LoVo (cell line): ENCODE results near the gene BABAM1.

Experiments
- DNase-seq: peaks from one replicate; pipeline ENCODE4 v3.0.0-alpha.2; 2016; ENCODE audit warnings: low spot score

Gene BABAM1

GRCh38 chr19:17324357-17325114, 57.3 kb downstream of the BABAM1 start:
- DNase-seq = no peak

DNA sequence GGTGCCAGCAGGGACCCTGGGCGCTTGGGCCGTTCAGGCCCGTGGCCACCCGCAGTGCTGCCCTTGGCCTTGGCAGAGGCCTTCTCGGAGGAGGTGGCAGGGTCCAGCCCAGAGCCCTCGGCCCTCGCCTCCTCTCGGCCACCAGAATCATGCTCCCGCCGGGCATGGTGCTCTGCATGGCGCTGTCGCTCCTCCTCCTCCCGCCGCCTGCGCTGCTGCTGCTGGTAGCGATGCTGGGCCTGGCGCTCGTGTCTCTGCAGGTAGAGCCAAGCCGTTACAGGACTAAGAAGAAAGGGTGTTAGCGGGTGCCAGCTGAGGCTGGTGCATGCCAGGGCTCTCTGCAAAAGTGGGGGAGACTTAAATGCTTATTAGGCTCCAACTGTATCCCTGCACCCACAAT, 57.9 kb downstream of the BABAM1 start:
- DNase-seq = no peak

- no peak for DNase-seq
Observed at GRCh38 chr19:17325881-17326594, 58.8 kb downstream of the BABAM1 start.

- no peak for DNase-seq
Observed at GRCh38 chr19:17326595-17326966, 59.3 kb downstream of the BABAM1 start.

DNA sequence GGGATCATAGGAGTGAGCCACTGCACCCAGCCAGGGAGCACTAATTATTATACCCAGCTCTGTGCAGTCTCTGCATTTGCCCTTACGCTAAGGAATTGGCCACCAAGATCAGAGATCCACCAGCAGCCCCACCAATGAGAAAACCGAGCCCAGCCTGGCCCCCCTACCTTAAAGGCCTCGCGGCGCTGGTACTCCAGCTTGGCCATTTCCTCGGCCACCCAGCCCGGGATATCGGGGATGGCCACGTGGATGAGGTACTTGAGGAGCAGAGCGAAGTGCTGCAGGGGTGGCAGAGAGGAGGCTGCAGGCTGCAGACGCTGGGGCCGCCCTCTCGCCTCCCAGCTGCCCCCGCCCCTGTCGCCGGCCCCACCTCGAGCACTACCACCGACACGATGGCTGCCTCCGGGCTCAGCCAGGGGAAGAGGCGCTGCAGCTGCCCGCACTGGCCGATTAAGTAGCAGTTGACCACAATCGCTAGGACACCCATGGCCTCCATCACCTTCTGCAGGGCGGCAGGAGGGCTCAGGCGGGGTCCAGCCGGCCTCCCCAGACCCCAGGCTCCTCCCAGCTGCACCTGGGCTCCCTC, 59.9 kb downstream of the BABAM1 start:
- DNase-seq = no peak

DNA sequence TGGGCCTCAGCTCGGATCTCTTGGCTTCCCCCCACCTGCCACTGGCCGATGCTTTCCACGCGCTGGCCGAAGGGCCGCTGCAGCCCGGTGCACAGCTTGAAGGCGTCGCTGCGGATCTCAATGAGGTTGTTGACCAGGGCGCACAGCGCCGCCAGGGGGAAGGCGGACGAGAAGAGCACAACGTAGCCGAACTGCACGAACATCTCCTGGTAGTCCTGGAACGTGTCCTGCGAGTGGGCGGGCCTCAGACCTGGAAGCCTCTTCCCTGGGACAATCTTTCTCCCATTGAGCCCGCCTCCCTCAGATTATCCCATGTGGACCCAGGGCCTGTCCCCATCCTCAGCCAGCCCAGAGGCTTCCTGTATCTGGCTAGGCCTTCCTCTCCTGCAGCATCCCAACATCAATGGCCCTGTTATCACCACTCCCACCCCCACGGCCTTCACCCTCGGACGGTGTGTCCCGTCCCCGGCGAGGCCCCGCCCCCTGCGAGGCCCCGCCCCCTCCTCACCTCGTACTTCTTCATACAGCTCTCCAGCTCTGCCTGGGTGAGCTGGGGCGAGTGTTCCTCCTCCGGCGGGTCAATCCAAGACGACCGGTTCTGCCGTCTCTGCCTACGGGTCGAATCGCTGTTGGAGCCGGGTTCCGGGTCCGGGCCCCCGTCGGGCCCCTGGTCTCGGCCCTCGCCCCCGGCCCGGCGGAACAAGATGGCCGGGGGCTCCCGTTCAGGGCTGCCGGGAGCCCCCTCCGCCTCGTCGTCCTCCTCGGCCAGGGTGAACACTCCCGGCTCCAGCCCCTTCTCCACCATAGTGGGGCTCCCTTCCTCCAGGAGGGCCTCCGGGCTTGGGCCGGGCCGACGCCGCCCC, 60.6 kb downstream of the BABAM1 start:
- no peak for DNase-seq
